HepG2 (cell line): ENCODE data around the gene RAB40C. TPM values are rescaled to one million over a fixed set of nuclear protein-coding genes. Genes with fewer than 3 reads are reported as not detected.

Experiments used
- KDM6A ChIP-seq: IDR thresholded peaks from 2 replicates; pipeline ENCODE4 v1.6.1; 2016; ENCODE audit warnings: low read depth
- KLF9 ChIP-seq: IDR thresholded peaks from 2 replicates; pipeline ENCODE4 v1.6.1; 2016; ENCODE audit warnings: low read depth
- MTA1 ChIP-seq: sonication (generic); formaldehyde crosslinking; IDR thresholded peaks from 2 replicates; pipeline ENCODE4 v1.4.0; 2020; ENCODE audit warnings: missing genetic modification reagents, mild to moderate bottlenecking, borderline replicate concordance
- RFXANK ChIP-seq: IDR thresholded peaks from 2 replicates; pipeline ENCODE4 v1.6.1; 2016
- SIX1 ChIP-seq: sonication (generic); formaldehyde crosslinking; IDR thresholded peaks from 2 replicates; pipeline ENCODE4 v1.4.0; 2020; ENCODE audit warnings: missing genetic modification reagents, borderline replicate concordance
- SRSF1 ChIP-seq: fragments of 200-400 bp; formaldehyde crosslinking; optimal IDR thresholded peaks from 2 replicates; pipeline ENCODE3; 2017; ENCODE audit warnings: mild to moderate bottlenecking, low read depth, low read length, moderate library complexity
- ZNF773 ChIP-seq: sonication (generic); formaldehyde crosslinking; IDR thresholded peaks from 2 replicates; pipeline ENCODE4 v1.4.0; 2020; ENCODE audit warnings: missing genetic modification reagents, borderline replicate concordance
- ZNF777 ChIP-seq: sonication (generic); formaldehyde crosslinking; IDR thresholded peaks from 2 replicates; pipeline ENCODE4 v1.4.0; 2020; ENCODE audit warnings: missing genetic modification reagents
- ZNF891 ChIP-seq: sonication (generic); formaldehyde crosslinking; IDR thresholded peaks from 2 replicates; pipeline ENCODE4 v1.5.0; 2020; ENCODE audit warnings: mild to moderate bottlenecking, missing genetic modification reagents
- polyA plus RNA-seq, 8 experiments: library from polyadenylated mRNA; depleted of rRNA in 3 of 8; stranded (reverse) in 7 of 8; unstranded in 1 of 8; fragments of >200 nt; fragmentation: Illumina TruSeq in 4 of 8; extraction: Trizol in 4 of 8; gene quantifications; 2 replicates each; pipeline versions ENCODE4 v1.2.1 to v1.2.3, GENCODE V29; 2011 to 2016; ENCODE audit warnings: low read depth in 4 of 8, missing spikeins in 1 of 8, mixed read lengths in 1 of 8; ENCODE audit not compliant: insufficient read depth in 1 of 8
- total RNA-seq, 5 experiments: library from RNA; depleted of rRNA; stranded (reverse); fragments of >200 nt; fragmentation: Illumina TruSeq; extraction: Trizol; gene quantifications; 2 replicates each; pipeline ENCODE4 v1.2.3, GENCODE V29; 2016; ENCODE audit warnings: low read depth in 1 of 5
- TF ChIP-seq, protein P1 (sequence below): sonication (generic); formaldehyde crosslinking; IDR thresholded peaks from 2 replicates; pipeline ENCODE4 v1.4.0; 2020; ENCODE audit warnings: missing genetic modification reagents
- TF ChIP-seq, protein P2 (sequence below): sonication (generic); formaldehyde crosslinking; IDR thresholded peaks from 2 replicates; pipeline ENCODE4 v1.5.0; 2020; ENCODE audit warnings: missing genetic modification reagents
- TF ChIP-seq, protein P3 (sequence below): sonication (generic); formaldehyde crosslinking; IDR thresholded peaks from 2 replicates; pipeline ENCODE4 v1.8.0; 2022; ENCODE audit warnings: mild to moderate bottlenecking, missing genetic modification reagents, moderate library complexity
- TF ChIP-seq, protein P4 (sequence below): sonication (generic); formaldehyde crosslinking; IDR thresholded peaks from 2 replicates; pipeline ENCODE4 v1.8.1; 2023; ENCODE audit warnings: mild to moderate bottlenecking, moderate library complexity, missing genetic modification reagents
- TF ChIP-seq, protein P5 (sequence below): sonication (generic); formaldehyde crosslinking; IDR thresholded peaks from 2 replicates; pipeline ENCODE4 v1.4.0; 2020; ENCODE audit warnings: missing genetic modification reagents
- TF ChIP-seq, protein P6 (sequence below): IDR thresholded peaks from 2 replicates; pipeline ENCODE4 v1.6.1; 2016; ENCODE audit warnings: low read depth, borderline replicate concordance
- TF ChIP-seq, protein P7 (sequence below): sonication (generic); formaldehyde crosslinking; IDR thresholded peaks from 2 replicates; pipeline ENCODE4 v1.5.0; 2020; ENCODE audit warnings: mild to moderate bottlenecking, low read depth, missing genetic modification reagents, borderline replicate concordance

RAB40C gene
- total and polyA plus RNA-seq, 2 of the 13 experiments (the other 11 are each of a cell fraction or from before 2014, with no cell fraction given): 7.7 to 11.5 TPM

DNA sequence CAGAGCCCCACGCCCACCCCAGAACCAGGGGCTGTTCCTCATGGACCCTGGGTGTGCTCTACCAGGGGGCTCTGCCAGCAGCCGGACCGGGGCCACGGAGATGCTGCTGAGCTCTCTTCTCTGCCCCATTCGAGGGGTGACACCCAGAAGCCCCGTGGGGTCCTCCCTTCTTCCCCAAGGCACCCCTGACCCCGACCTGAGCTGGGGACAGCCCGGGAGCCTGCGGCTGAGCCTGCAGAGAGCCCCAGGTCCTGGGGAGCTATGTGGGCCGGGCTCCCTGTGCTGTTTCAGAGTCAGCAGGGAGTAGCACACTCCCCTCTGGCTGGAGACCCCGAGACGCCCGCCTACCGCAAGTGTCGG, 30.9 kb upstream of the RAB40C start (continued):
- no peak for TF ChIP-seq RFXANK (CRISPR knock-in tag)
- TF ChIP-seq ZNF891: no peak
- TF ChIP-seq, protein P1, sequence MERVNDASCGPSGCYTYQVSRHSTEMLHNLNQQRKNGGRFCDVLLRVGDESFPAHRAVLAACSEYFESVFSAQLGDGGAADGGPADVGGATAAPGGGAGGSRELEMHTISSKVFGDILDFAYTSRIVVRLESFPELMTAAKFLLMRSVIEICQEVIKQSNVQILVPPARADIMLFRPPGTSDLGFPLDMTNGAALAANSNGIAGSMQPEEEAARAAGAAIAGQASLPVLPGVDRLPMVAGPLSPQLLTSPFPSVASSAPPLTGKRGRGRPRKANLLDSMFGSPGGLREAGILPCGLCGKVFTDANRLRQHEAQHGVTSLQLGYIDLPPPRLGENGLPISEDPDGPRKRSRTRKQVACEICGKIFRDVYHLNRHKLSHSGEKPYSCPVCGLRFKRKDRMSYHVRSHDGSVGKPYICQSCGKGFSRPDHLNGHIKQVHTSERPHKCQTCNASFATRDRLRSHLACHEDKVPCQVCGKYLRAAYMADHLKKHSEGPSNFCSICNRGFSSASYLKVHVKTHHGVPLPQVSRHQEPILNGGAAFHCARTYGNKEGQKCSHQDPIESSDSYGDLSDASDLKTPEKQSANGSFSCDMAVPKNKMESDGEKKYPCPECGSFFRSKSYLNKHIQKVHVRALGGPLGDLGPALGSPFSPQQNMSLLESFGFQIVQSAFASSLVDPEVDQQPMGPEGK: no peak
- TF ChIP-seq, protein P2, sequence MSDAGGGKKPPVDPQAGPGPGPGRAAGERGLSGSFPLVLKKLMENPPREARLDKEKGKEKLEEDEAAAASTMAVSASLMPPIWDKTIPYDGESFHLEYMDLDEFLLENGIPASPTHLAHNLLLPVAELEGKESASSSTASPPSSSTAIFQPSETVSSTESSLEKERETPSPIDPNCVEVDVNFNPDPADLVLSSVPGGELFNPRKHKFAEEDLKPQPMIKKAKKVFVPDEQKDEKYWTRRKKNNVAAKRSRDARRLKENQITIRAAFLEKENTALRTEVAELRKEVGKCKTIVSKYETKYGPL (CRISPR knock-in tag): no peak
- TF ChIP-seq ZNF773 (CRISPR knock-in tag): no peak
- peak; percentile 3; the same call in 1 of the 2 replicates for TF ChIP-seq MTA1 (CRISPR knock-in tag)
- TF ChIP-seq, protein P3, sequence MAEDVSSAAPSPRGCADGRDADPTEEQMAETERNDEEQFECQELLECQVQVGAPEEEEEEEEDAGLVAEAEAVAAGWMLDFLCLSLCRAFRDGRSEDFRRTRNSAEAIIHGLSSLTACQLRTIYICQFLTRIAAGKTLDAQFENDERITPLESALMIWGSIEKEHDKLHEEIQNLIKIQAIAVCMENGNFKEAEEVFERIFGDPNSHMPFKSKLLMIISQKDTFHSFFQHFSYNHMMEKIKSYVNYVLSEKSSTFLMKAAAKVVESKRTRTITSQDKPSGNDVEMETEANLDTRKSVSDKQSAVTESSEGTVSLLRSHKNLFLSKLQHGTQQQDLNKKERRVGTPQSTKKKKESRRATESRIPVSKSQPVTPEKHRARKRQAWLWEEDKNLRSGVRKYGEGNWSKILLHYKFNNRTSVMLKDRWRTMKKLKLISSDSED (CRISPR knock-in tag): no peak
- TF ChIP-seq SIX1 (CRISPR knock-in tag): no peak
- TF ChIP-seq, protein P4, sequence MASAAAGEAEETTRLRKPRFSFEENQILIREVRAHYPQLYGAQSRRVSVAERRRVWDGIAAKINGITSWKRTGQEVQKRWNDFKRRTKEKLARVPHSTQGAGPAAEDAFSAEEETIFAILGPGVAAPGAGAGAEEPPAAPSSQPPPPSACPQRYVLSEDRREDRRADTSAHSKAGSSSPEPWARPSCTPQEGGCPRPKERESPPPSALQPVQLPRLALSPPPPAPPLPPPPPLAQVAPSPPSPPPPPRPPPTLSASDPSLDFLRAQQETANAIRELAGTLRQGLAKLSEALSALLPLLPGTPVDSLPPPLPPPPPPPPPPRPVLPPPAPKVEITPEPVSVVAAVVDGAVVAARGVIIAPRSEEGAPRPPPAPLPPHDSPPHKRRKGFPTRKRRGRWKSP (CRISPR knock-in tag): peak; percentile 17; the same call in 1 of the 2 replicates
- TF ChIP-seq SRSF1: peak; percentile 52
- TF ChIP-seq, protein P5, sequence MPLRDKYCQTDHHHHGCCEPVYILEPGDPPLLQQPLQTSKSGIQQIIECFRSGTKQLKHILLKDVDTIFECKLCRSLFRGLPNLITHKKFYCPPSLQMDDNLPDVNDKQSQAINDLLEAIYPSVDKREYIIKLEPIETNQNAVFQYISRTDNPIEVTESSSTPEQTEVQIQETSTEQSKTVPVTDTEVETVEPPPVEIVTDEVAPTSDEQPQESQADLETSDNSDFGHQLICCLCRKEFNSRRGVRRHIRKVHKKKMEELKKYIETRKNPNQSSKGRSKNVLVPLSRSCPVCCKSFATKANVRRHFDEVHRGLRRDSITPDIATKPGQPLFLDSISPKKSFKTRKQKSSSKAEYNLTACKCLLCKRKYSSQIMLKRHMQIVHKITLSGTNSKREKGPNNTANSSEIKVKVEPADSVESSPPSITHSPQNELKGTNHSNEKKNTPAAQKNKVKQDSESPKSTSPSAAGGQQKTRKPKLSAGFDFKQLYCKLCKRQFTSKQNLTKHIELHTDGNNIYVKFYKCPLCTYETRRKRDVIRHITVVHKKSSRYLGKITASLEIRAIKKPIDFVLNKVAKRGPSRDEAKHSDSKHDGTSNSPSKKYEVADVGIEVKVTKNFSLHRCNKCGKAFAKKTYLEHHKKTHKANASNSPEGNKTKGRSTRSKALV (CRISPR knock-in tag): 0 out of 2 replicates have a peak, but pooled peaks have one; percentile 19
- TF ChIP-seq, protein P6, sequence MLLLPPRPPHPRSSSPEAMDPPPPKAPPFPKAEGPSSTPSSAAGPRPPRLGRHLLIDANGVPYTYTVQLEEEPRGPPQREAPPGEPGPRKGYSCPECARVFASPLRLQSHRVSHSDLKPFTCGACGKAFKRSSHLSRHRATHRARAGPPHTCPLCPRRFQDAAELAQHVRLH (CRISPR knock-in tag): no peak
- peak; percentile 13; the same call in 1 of the 2 replicates for TF ChIP-seq ZNF777 (CRISPR knock-in tag)
- TF ChIP-seq KDM6A (CRISPR knock-in tag): no peak
- TF ChIP-seq, protein P7, sequence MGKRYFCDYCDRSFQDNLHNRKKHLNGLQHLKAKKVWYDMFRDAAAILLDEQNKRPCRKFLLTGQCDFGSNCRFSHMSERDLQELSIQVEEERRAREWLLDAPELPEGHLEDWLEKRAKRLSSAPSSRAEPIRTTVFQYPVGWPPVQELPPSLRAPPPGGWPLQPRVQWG (CRISPR knock-in tag): no peak
- TF ChIP-seq KLF9 (CRISPR knock-in tag): no peak
